ENCODE data around the gene CACNA2D3. TPM values are rescaled to one million over a fixed set of nuclear protein-coding genes. Genes with fewer than 3 reads are reported as not detected.

CACNA2D3 gene
- total RNA-seq, 1 experiment from 2014 or later, result 0.59 TPM

GRCh38 chr3:55066551-55067047 is 944.2 kb downstream of the CACNA2D3 start:
- no peaks in the 10 kb centered on the region for H3K9me3 ChIP-seq (ENCODE audit: insufficient read depth, low read depth)
- no peaks in the 10 kb centered on the region for H3F3A ChIP-seq (ENCODE audit: insufficient read depth, low read depth)
- H3K4me1 ChIP-seq (replicated peaks; ENCODE audit: insufficient read depth), result no peaks in the 10 kb centered on the region
- H4K20me1 ChIP-seq (ENCODE audit: insufficient read depth), result no peaks in the 10 kb centered on the region
- no TSS peak for BruUV-seq (replicated peaks)
- H3K9me2 ChIP-seq (ENCODE audit: insufficient read depth), result no peaks in the 10 kb centered on the region
- no peak overlapping the region for H3K27ac ChIP-seq
- no peaks in the 10 kb centered on the region for H3K27me3 ChIP-seq (ENCODE audit: insufficient read depth, low read depth)
- H2AFZ ChIP-seq, result no peak overlapping the region
- no peaks in the 10 kb centered on the region for H3K36me3 ChIP-seq (ENCODE audit: low read depth)
- H3K4me3 ChIP-seq, result no peak overlapping the region
- no peaks in the 10 kb centered on the region for H3K79me2 ChIP-seq (ENCODE audit: low read depth)
- no peak for TF ChIP-seq EZH2 (IDR thresholded peaks at IDR 0.05; ENCODE audit: low read depth)
- TF ChIP-seq, protein P1, sequence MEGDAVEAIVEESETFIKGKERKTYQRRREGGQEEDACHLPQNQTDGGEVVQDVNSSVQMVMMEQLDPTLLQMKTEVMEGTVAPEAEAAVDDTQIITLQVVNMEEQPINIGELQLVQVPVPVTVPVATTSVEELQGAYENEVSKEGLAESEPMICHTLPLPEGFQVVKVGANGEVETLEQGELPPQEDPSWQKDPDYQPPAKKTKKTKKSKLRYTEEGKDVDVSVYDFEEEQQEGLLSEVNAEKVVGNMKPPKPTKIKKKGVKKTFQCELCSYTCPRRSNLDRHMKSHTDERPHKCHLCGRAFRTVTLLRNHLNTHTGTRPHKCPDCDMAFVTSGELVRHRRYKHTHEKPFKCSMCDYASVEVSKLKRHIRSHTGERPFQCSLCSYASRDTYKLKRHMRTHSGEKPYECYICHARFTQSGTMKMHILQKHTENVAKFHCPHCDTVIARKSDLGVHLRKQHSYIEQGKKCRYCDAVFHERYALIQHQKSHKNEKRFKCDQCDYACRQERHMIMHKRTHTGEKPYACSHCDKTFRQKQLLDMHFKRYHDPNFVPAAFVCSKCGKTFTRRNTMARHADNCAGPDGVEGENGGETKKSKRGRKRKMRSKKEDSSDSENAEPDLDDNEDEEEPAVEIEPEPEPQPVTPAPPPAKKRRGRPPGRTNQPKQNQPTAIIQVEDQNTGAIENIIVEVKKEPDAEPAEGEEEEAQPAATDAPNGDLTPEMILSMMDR (conservative IDR thresholded peaks at IDR 0.05), result no peak
- ChIA-PET POLR2A (ENCODE audit: unreplicated experiment) (interaction anchor here (0.7 kb wide), 2 partner anchors 184 to 1172 kb away, joined by 3 to 4 read pairs; no protein-coding TSS in a partner anchor), CTCF (no interaction called here)
- no peak for DNase-seq
- intact Hi-C loops (cut with micrococcal nuclease; ENCODE audit: unreplicated experiment), result no loop called here
- no peak overlapping the region for H3K4me2 ChIP-seq

GRCh38 chr3:55069950-55070349 is 947.6 kb downstream of the CACNA2D3 start:
- Histone ChIP-seq H3K79me2 (ENCODE audit: low read depth) (no peaks in the 10 kb centered on the region), H3K4me1 (replicated peaks; ENCODE audit: insufficient read depth) (no peaks in the 10 kb centered on the region), H3K4me2 (no peak overlapping the region), H4K20me1 (ENCODE audit: insufficient read depth) (no peaks in the 10 kb centered on the region), H3K9me3 (ENCODE audit: insufficient read depth, low read depth) (no peaks in the 10 kb centered on the region), H3K27ac (no peak overlapping the region), H3K9me2 (ENCODE audit: insufficient read depth) (no peaks in the 10 kb centered on the region), H3K36me3 (ENCODE audit: low read depth) (no peaks in the 10 kb centered on the region), H3K27me3 (ENCODE audit: insufficient read depth, low read depth) (no peaks in the 10 kb centered on the region), H3K4me3 (no peak overlapping the region), H2AFZ (no peak overlapping the region), H3F3A (ENCODE audit: insufficient read depth, low read depth) (no peaks in the 10 kb centered on the region)
- DNase-seq, result no peak
- intact Hi-C loops (cut with micrococcal nuclease; ENCODE audit: unreplicated experiment), result no loop called here
- POLR2A ChIA-PET (ENCODE audit: unreplicated experiment), result no interaction called here
- no TSS peak for BruUV-seq (replicated peaks)
- no peak for TF ChIP-seq EZH2 (IDR thresholded peaks at IDR 0.05; ENCODE audit: low read depth)
- TF ChIP-seq, protein P1 (conservative IDR thresholded peaks at IDR 0.05), result no peak
- CTCF ChIA-PET, result no interaction called here

- no peaks in the 10 kb centered on the region for H3K4me1 ChIP-seq (replicated peaks; ENCODE audit: insufficient read depth)
- H3F3A ChIP-seq (ENCODE audit: insufficient read depth, low read depth), result no peaks in the 10 kb centered on the region
- no peaks in the 10 kb centered on the region for H4K20me1 ChIP-seq (ENCODE audit: insufficient read depth)
- H3K4me2 ChIP-seq, result no peak overlapping the region
- DNase-seq, result no peak
- H2AFZ ChIP-seq, result no peak overlapping the region
- H3K79me2 ChIP-seq (ENCODE audit: low read depth), result no peaks in the 10 kb centered on the region
- no peaks in the 10 kb centered on the region for H3K9me2 ChIP-seq (ENCODE audit: insufficient read depth)
- no TSS peak for BruUV-seq (replicated peaks)
- TF ChIP-seq EZH2 (IDR thresholded peaks at IDR 0.05; ENCODE audit: low read depth), result no peak
- TF ChIP-seq, protein P1 (conservative IDR thresholded peaks at IDR 0.05), result no peak
- H3K27ac ChIP-seq, result no peak overlapping the region
- no peaks in the 10 kb centered on the region for H3K27me3 ChIP-seq (ENCODE audit: insufficient read depth, low read depth)
- intact Hi-C loops (cut with micrococcal nuclease; ENCODE audit: unreplicated experiment), result no loop called here
- H3K36me3 ChIP-seq (ENCODE audit: low read depth), result no peaks in the 10 kb centered on the region
- no peaks in the 10 kb centered on the region for H3K9me3 ChIP-seq (ENCODE audit: insufficient read depth, low read depth)
- H3K4me3 ChIP-seq, result no peak overlapping the region
- CTCF ChIA-PET, result no interaction called here
- POLR2A ChIA-PET (ENCODE audit: unreplicated experiment), result no interaction called here
These were observed 952.4 kb downstream of the CACNA2D3 start for GRCh38 chr3:55074796-55075195.

Data from PC-9 (cell line).